ENCODE measurements around the gene DEK.

DEK gene

GRCh38 chr6:18268066-18268465 lies 3.7 kb upstream of the DEK start:
- DNase-seq (ENCODE audit: low read depth), result no peak
- no peak overlapping the region for H3K4me3 ChIP-seq (ENCODE audit: low read length)
- no peak for TF ChIP-seq CTCF (IDR thresholded peaks at IDR 0.05; ENCODE audit: insufficient read depth, low read depth, low read length, missing control alignments)

- H3K4me3 ChIP-seq (ENCODE audit: low read length), result no peak overlapping the region
- TF ChIP-seq CTCF (IDR thresholded peaks at IDR 0.05; ENCODE audit: insufficient read depth, low read depth, low read length, missing control alignments), result no peak
- no peak for DNase-seq (ENCODE audit: low read depth)
These were observed 2.2 kb upstream of the DEK start for GRCh38 chr6:18266523-18266912.

- H3K4me3 ChIP-seq (ENCODE audit: low read length), result no peak overlapping the region
- DNase-seq (ENCODE audit: low read depth), result no peak
- TF ChIP-seq CTCF (IDR thresholded peaks at IDR 0.05; ENCODE audit: insufficient read depth, low read depth, low read length, missing control alignments), result no peak
These were observed 1.6 kb upstream of the DEK start for GRCh38 chr6:18265787-18266522.

GRCh38 chr6:18264923-18265377 lies 620 bp upstream of the DEK start:
- no peak for TF ChIP-seq CTCF (IDR thresholded peaks at IDR 0.05; ENCODE audit: insufficient read depth, low read depth, low read length, missing control alignments)
- DNase-seq (ENCODE audit: low read depth), result no peak
- H3K4me3 ChIP-seq (ENCODE audit: low read length), result peak overlapping the region; percentile 54

GRCh38 chr6:18263418-18264218 lies 712 bp downstream of the DEK start:
- peak overlapping the region; percentile 54 for H3K4me3 ChIP-seq (ENCODE audit: low read length)
- no peak for TF ChIP-seq CTCF (IDR thresholded peaks at IDR 0.05; ENCODE audit: insufficient read depth, low read depth, low read length, missing control alignments)
- peak; percentile 26 for DNase-seq (ENCODE audit: low read depth)

GRCh38 chr6:18262702-18263417 lies 1.5 kb downstream of the DEK start:
- peak overlapping the region; percentile 54 for H3K4me3 ChIP-seq (ENCODE audit: low read length)
- TF ChIP-seq CTCF (IDR thresholded peaks at IDR 0.05; ENCODE audit: insufficient read depth, low read depth, low read length, missing control alignments), result no peak
- peak; percentile 32 for DNase-seq (ENCODE audit: low read depth)
